GM19099 (cell line): ENCODE results near the gene TPP1.

ENCODE experiments used
- POLR2A ChIP-seq: IDR thresholded peaks from 3 replicates; pipeline ENCODE4 v1.6.1; 2011; ENCODE audit warnings: low read depth; ENCODE audit not compliant: insufficient read length; ENCODE audit errors: extremely low read depth

Gene TPP1

DNA sequence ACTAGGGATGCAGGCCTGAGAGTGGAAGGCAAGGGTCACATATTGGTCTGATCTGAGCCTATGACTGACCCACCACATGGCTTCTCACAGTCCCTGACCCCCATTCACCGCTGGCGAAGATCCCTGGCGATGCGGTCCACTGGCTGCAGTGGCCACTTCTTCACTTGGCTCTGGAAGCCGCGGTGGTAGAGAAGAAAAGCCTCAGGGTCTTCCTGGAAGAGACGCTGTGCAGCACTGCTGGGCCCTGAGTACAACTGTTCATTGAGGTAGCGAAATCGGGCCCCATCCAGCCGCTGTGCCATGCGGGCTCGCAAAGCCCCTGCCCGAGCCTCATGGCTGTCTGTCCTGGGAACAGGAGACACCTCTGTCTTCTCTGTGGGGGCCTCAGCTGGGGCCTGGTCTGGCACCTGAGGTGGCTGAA lies 18.2 kb downstream of the TPP1 start:
- TF ChIP-seq POLR2A: no peak

GRCh38 chr11:6599881-6600390 lies 19.3 kb downstream of the TPP1 start:
- no peak for TF ChIP-seq POLR2A

GRCh38 chr11:6599449-6599848 lies 19.8 kb downstream of the TPP1 start:
- no peak for TF ChIP-seq POLR2A

DNA sequence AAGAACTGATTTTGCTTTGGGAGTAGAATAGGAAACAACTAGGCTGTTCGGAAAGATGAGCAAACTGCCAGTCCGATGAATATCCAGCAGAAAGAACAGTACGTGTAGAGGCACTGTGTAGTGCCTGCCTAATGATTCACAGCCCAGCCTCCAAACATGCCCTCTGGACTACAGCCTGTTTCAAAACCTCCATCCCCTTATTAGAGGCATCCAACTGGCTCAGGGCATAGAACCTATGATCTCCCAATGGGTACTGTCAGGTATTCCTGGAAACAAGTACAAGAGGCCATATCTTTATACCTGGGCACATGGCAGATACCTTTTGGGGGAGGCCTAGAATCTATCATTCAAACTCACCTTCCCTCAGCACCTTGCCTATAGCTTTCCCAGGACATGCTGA lies 20.7 kb downstream of the TPP1 start:
- no peak for TF ChIP-seq POLR2A

DNA sequence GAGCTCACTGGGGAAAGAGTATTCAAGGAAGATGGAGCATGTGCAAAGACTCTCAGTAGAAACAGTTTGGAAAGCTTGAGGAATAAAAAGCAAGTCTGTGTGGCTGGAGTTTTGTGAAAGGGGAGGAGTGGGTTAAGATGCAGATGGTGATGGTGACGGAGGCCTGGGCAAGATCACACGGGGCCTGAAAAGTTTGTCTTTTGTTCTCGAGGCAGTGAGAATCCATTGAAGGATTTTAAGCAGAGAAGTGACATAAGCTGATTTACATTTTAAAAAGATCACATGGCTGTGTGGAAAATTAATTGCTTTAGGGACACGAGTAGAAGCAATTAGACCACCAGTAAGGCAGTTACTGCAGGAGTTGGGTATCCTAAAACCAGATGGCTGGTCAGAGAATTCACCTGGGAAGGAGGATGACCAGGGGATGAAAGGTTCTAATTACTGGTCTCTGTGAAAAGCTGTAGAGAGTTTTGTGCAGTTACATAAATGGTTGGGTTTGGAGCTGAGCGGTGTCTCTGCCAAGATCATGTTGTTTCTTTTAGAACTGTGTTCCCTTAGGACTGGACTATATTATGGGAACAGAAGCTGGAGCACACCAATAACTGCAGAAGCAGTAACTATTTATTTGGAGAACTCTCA lies 22.9 kb downstream of the TPP1 start:
- TF ChIP-seq POLR2A: no peak

DNA sequence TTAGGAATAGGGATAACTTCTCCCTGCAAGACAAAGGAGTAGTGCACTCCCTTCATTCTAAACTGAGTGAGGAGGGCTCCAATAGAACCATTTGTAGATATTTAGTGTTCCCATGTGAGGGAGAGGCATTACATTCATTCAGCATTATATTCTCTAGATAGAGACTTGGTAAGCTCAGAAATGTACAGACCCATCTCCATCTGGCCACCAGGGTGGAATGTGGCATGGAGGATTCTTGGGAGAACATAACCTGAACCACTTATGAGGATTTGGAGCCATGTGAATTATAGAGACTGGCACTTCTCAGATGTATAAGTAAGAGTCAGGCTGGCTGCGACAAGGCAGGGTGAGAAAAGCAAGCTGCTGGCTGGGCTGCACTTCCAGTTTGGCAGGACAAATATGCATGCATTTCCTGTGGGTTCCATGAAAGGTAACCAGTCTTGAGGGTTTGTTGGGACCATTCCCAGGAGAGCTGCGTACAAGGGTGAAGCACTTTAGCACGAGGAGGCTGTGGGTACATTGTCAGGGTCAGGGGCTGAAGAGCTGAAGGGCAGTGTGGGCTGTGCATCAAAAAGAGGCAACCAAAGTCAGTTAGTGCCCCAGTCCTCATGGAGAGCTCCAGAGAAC lies 25.0 kb downstream of the TPP1 start:
- no peak for TF ChIP-seq POLR2A

DNA sequence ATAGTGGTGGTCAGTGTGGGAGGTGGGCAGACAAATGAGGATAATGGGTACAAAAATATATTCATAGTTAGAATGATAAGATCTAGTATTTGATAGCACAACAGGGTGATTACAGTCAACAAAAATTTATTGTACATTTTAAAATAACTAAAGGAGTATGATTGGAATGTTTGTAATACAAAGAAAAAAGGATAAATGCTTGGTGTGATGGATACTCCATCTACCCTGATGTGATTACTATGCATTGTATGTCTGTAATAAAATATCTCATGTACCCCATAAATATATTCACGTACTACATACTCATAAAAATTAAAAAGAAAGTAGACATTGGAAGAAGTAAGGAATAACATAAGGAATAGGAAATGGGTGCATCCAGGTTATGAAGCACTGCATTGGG lies 31.2 kb downstream of the TPP1 start:
- TF ChIP-seq POLR2A: no peak

DNA sequence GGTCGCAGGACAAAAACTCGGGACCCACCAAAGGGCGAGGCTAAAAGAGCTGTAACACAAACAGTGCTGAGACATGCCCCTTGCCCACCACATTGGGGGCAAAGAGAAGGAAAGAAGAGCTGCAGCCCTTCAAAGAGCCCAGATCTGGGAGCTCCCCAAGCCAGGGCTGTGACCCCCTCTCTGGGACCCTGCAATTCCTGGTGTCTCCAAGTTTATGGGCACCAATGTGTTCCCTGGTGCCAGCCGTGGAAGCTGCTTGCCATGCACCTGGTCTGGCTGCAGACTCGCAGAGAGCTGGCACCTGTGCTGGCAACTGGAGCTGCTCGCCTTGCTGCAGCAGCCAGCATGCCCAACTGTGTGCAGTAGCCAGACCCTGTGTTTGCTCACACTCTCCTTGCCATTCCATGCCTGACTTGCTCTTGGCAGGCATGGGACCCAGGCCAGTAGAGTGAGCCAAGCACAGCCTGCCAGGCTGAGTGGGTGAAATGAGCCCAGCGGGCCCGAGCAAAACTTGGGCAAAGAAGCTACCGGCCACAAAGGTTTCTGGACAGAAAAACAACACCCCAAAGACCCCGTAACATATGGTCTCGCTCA lies 31.8 kb downstream of the TPP1 start:
- no peak for TF ChIP-seq POLR2A

- no peak for TF ChIP-seq POLR2A
These were observed 32.5 kb downstream of the TPP1 start for GRCh38 chr11:6586434-6587359.

GRCh38 chr11:6584528-6584927 lies 34.7 kb downstream of the TPP1 start:
- no peak for TF ChIP-seq POLR2A

DNA sequence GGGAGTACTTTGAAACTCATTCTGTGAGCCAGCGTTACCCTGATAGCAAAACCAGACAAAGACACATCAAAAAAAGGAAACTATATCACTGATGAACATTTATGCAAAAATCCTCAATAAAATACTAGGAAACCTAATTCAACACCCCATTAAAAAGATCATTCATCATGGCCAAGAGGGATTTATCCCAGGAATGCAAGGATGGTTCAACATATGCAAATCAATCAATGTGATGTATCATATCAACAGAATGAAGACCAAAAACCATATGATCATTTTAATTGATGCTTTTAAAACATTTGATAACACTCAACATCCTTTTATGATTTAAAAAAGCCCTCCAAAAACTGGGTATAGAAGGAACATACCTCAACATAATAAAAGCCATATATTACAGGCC lies 35.6 kb downstream of the TPP1 start:
- no peak for TF ChIP-seq POLR2A

DNA sequence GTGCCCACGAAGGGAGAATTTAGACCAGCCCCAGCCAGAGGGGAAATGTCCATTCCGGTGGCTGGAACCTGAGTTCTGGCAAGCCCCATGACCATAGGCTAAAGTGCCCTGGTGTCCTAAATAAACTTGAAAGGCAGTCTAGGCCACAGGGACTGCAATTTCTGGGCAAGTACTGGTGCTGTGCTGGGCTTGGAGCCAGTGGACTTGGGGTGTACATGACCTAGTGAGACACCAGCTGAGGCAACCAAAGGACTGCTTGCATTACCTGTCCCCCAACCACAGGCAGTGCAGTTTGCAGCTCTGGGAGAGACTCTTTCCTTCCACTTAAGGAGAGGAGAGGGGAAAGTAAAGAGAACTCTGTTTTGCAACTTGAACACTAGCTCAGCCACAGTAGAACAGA lies 39.5 kb downstream of the TPP1 start:
- TF ChIP-seq POLR2A: no peak

DNA sequence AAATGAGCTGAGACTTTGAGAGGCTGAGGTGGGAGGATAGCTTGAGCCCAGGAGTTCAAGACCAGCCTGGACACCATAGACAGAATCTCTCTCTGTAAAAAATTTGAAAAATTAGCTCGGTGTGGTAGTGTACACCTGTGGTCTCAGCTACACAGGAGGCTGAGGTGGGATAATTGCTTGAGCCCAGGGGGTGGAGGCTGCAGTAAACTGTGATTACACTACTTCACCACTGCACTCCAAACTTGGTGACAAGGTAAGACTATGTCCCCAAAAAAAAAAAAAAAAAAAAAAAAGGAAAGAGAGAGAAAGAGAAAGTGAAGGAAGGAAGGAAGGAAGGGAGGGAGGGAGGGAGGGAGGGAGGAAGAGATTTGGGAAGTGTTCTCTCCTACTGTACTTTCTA lies 41.1 kb downstream of the TPP1 start:
- no peak for TF ChIP-seq POLR2A

DNA sequence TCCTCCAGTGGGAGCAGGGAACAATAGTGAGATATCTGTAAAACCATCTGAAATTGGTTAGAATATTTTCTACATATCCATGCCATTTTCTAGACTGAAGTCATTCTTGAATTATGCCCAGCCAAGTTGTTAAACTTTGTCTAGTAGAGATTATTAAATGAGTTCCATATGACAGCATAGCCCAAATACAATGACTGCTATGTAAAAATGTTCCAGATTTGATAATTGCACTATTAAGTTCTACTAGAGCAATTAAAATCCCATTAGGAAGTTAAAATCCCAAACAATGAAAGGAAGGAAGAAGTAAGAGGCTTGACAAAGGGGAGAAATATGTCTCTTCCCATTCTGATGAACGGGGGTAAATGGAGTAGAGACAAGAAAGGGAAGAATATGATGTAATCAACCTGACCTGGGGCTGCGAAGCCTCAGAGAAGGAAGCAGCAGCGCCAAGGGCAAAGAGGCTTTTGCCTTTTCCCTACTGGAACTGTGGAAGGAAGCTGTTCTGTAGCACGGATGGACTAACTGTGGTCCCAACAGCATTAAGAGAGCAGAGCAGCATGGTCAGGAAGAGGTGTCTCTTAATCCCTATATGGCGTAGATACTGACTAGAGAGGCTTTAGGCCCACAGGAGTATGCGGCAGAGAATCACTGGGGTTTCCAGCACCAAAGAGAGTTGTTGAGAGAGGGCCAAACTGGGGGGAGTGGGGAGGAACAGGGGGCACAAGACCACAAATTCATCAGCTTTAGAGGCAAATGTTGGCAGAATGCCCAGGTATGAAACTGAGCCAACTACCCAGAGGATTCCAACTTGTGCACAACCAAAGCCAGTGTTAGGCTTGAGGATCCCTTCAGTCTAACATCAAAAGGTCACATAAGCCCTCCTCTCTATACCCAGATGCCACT lies 42.5 kb downstream of the TPP1 start:
- no peak for TF ChIP-seq POLR2A
